HCT116 (cell line): ENCODE data around the gene TMEM186. TPM values are rescaled to one million over a fixed set of nuclear protein-coding genes. Genes with fewer than 3 reads are reported as not detected.

ENCODE experiments used
- ATAC-seq: fragments of 200-7000 bp; cut with Tn5 transposase; 2 replicates; pipeline ENCODE4 v1.9.1; 2020; ENCODE audit warnings: mild to moderate bottlenecking, moderate library complexity
- BruUV-seq: library from RNA; stranded (reverse); fragments of 400-500 nt; replicated peaks from 2 replicates; lab custom pipeline; 2021; lab: Mats Ljungman, UMichigan
- CTCF ChIA-PET: fragments of 300-600 bp; sonication (Branson Sonifier 250); formaldehyde crosslinking; loops from one replicate; lab custom pipeline; 2021; ENCODE audit warnings: antibody characterized with exemption; lab: Charles Lee
- POLR2A ChIA-PET: fragments of 300-600, 350-600 bp; sonication (Branson Sonifier 250); formaldehyde crosslinking; loops from one replicate; lab custom pipeline; 2021; ENCODE audit warnings: antibody characterized with exemption; lab: Charles Lee
- RAD21 ChIA-PET, 2 experiments: fragments of 300-600 bp; sonication (Branson Sonifier 250); formaldehyde crosslinking; loops; one replicate each; lab custom pipeline; 2023; ENCODE audit warnings: low total read pairs in 2 of 2; ENCODE audit not compliant: uncharacterized antibody in 2 of 2, unreplicated experiment in 2 of 2, low non-redundant PET in 1 of 2; lab: Charles Lee
- DNase-seq: peaks from one replicate; pipeline ENCODE4 v3.0.0-alpha.2; 2010; ENCODE audit warnings: low read depth, low spot score
- H2AFZ ChIP-seq: fragments of 200-600 bp; shearing (Covaris generic), sonication (generic); 2 replicates; pipeline ENCODE4 v1.6.1; 2017; ENCODE audit warnings: low read depth, mixed run types, mixed read lengths, antibody characterized with exemption, low read length; ENCODE audit not compliant: poor library complexity, severe bottlenecking
- H3K27ac ChIP-seq: 2 replicates; pipeline ENCODE4 v1.5.1; 2012; ENCODE audit warnings: low read depth, low read length
- H3K27me3 ChIP-seq: fragments of 200-600 bp; sonication (generic); 2 replicates; pipeline ENCODE4 v1.6.1; 2016; ENCODE audit warnings: mixed run types, low read length, mixed read lengths; ENCODE audit not compliant: insufficient read depth
- H3K36me3 ChIP-seq, 2 experiments: fragments of 200-500 bp in 1 of 2; fragments of 200-600 bp in 1 of 2; sonication (Bioruptor generic) in 1 of 2; sonication (generic) in 1 of 2; 2 replicates each; pipeline versions ENCODE4 v1.5.1 to v1.6.1; 2014 to 2016; ENCODE audit warnings: low read length in 2 of 2, inconsistent platforms in 1 of 2, mixed read lengths in 1 of 2, mixed run types in 1 of 2; ENCODE audit not compliant: insufficient read depth in 2 of 2, control insufficient read depth in 1 of 2
- H3K4me1 ChIP-seq, 2 experiments: fragments of 200-600 bp in 1 of 2; sonication (generic) in 1 of 2; 2 replicates each; pipeline versions ENCODE4 v1.5.1 to v1.6.1; 2012 to 2017; ENCODE audit warnings: low read length in 2 of 2, inconsistent platforms in 1 of 2, mild to moderate bottlenecking in 1 of 2, mixed read lengths in 1 of 2, mixed run types in 1 of 2, moderate library complexity in 1 of 2; ENCODE audit not compliant: insufficient read depth in 2 of 2, control insufficient read depth in 1 of 2
- H3K4me2 ChIP-seq: fragments of 200-600 bp; sonication (generic); 2 replicates; pipeline ENCODE4 v1.6.1; 2017; ENCODE audit warnings: mixed run types, low read length, mixed read lengths
- H3K4me3 ChIP-seq, 2 experiments: fragments of 200-600 bp in 1 of 2; sonication (generic) in 1 of 2; replicated peaks in 1 of 2; 2 replicates each; pipeline ENCODE4 v1.5.1; 2011 to 2016; ENCODE audit warnings: low read length in 2 of 2, control low read depth in 1 of 2, low read depth in 1 of 2, mild to moderate bottlenecking in 1 of 2, mixed read lengths in 1 of 2, mixed run types in 1 of 2
- H3K79me2 ChIP-seq: fragments of 200-600 bp; sonication (generic); 2 replicates; pipeline ENCODE4 v1.6.1; 2017; ENCODE audit warnings: mild to moderate bottlenecking, mixed run types, low read length, moderate library complexity, mixed read lengths; ENCODE audit not compliant: insufficient read depth
- H3K9ac ChIP-seq: fragments of 200-600 bp; sonication (generic); 2 replicates; pipeline ENCODE4 v1.6.1; 2016; ENCODE audit warnings: low read length, mixed read lengths
- H3K9me2 ChIP-seq: fragments of 200-600 bp; sonication (generic), shearing (Covaris generic); 2 replicates; pipeline ENCODE4 v1.6.1; 2017; ENCODE audit warnings: mixed run types, mild to moderate bottlenecking, moderate library complexity; ENCODE audit not compliant: insufficient read depth
- H3K9me3 ChIP-seq, 2 experiments: fragments of 200-500 bp in 1 of 2; fragments of 200-600 bp in 1 of 2; sonication (Bioruptor generic) in 1 of 2; sonication (generic) in 1 of 2; 2 replicates each; pipeline ENCODE4 v1.6.1; 2014 to 2017; ENCODE audit warnings: low read length in 2 of 2, mixed read lengths in 2 of 2, inconsistent platforms in 1 of 2, low read depth in 1 of 2, mild to moderate bottlenecking in 1 of 2, mixed run types in 1 of 2, moderate library complexity in 1 of 2; ENCODE audit not compliant: control insufficient read depth in 1 of 2, insufficient read depth in 1 of 2
- H4K20me1 ChIP-seq: fragments of 200-600 bp; sonication (generic), shearing (Covaris generic); 2 replicates; pipeline ENCODE4 v1.6.1; 2017; ENCODE audit warnings: mixed run types, mild to moderate bottlenecking, moderate library complexity; ENCODE audit not compliant: insufficient read depth
- EGR1 ChIP-seq: IDR thresholded peaks from 2 replicates; pipeline ENCODE4 v1.6.1; 2012; ENCODE audit warnings: low read depth
- ELF1 ChIP-seq: IDR thresholded peaks from 2 replicates; pipeline ENCODE4 v1.6.1; 2012; ENCODE audit warnings: low read depth, borderline replicate concordance
- EZH2phosphoT487 ChIP-seq: fragments of 200-600 bp; IDR thresholded peaks from 2 replicates; pipeline ENCODE4 v1.6.1; 2018; ENCODE audit warnings: antibody characterized with exemption, borderline replicate concordance
- JUND ChIP-seq: IDR thresholded peaks from 2 replicates; pipeline ENCODE4 v1.6.1; 2012
- POLR2A ChIP-seq: IDR thresholded peaks from 2 replicates; pipeline ENCODE4 v1.7.0; 2011; ENCODE audit warnings: borderline replicate concordance; ENCODE audit not compliant: insufficient read depth, insufficient read length; ENCODE audit errors: extremely low read depth
- POLR2AphosphoS5 ChIP-seq: IDR thresholded peaks from 2 replicates; pipeline ENCODE4 v1.6.1; 2011; ENCODE audit warnings: mild to moderate bottlenecking, low read depth, low read length, moderate library complexity
- RAD21 ChIP-seq: IDR thresholded peaks from 2 replicates; pipeline ENCODE4 v1.6.1; 2012; ENCODE audit warnings: low read depth, mild to moderate bottlenecking
- SRF ChIP-seq: IDR thresholded peaks from 2 replicates; pipeline ENCODE4 v1.6.1; 2012; ENCODE audit warnings: low read depth
- YY1 ChIP-seq: IDR thresholded peaks from 2 replicates; pipeline ENCODE4 v1.6.1; 2011; ENCODE audit warnings: low read length, low read depth, moderate library complexity, mild to moderate bottlenecking; ENCODE audit not compliant: insufficient replicate concordance; ENCODE audit errors: extremely low read depth
- ZNF274 ChIP-seq: fragments of 200-500 bp; sonication (Bioruptor generic); IDR thresholded peaks from 2 replicates; pipeline ENCODE4 v1.6.1; 2014; ENCODE audit warnings: mild to moderate bottlenecking, low read depth, low read length, inconsistent platforms
- intact Hi-C: fragments of 100-400 bp; cut with micrococcal nuclease; formaldehyde crosslinking; loops from 2 replicates; pipeline ENCODE4 v1.10.0; 2022
- total RNA-seq: library from RNA; stranded (reverse); gene quantifications from one replicate; pipeline ENCODE4 v1.2.1, GENCODE V29; 2021; ENCODE audit not compliant: unreplicated experiment
- TF ChIP-seq, protein P1 (sequence below): IDR thresholded peaks from 2 replicates; pipeline ENCODE4 v1.6.1; 2012
- TF ChIP-seq, protein P2 (sequence below), 3 experiments: fragments of 200-600 bp in 1 of 3; sonication (generic) in 1 of 3; IDR thresholded peaks in 2 of 3; conservative IDR thresholded peaks in 1 of 3; 2 replicates each; pipeline ENCODE4 v1.5.1; 2012 to 2017; ENCODE audit warnings: low read depth in 2 of 3, low read length in 2 of 3, antibody characterized with exemption in 1 of 3, borderline replicate concordance in 1 of 3, control low read depth in 1 of 3, mild to moderate bottlenecking in 1 of 3, mixed read lengths in 1 of 3, mixed run types in 1 of 3, moderate library complexity in 1 of 3; ENCODE audit not compliant: insufficient read depth in 1 of 3
- TF ChIP-seq, protein P3 (sequence below): IDR thresholded peaks from 2 replicates; pipeline ENCODE4 v1.6.1; 2012; ENCODE audit warnings: low read depth

TMEM186 gene
- total RNA-seq, 1 experiment from 2014 or later: 14.0 TPM

DNA sequence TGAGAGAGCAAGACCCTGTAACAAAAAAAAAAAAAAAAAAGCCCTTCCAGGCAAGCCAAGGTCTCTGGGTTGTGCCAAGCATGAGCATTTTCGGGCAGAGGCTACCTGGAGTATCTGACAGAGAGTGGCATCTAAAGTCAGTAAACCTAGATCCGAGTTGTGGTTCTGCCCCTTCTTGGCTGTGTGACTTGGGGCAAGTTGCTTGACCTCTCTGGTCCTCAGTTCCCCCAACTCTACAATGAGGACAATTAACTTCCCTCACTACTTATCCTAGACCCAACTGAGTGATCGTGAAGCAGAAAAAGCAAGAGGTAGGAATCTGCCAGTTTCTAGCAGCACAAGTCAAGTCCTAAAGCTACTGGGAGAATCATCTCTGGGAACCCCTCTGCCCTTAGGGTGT is 34.4 kb downstream of the TMEM186 start:
- CTCF ChIA-PET: no interaction called here
- intact Hi-C loops: no loop called here
- no peaks in the 10 kb centered on the region for H3K36me3 ChIP-seq

More for the DNA sequence above, 34.4 kb downstream of the TMEM186 start:
- H3K9ac ChIP-seq: no peak overlapping the region
- H3K4me3 ChIP-seq: no peak overlapping the region
- ChIA-PET POLR2A (no interaction called here), RAD21 (no interaction called here)
- H4K20me1 ChIP-seq: no peaks in the 10 kb centered on the region
- no peaks in the 10 kb centered on the region for H3K79me2 ChIP-seq
- no peaks in the 10 kb centered on the region for H3K4me1 ChIP-seq
- ATAC-seq (no peak), DNase-seq (no peak)
- H3K9me2 ChIP-seq: no peaks in the 10 kb centered on the region
- H3K27ac ChIP-seq: no peak overlapping the region
- H3K27me3 ChIP-seq: no peaks in the 10 kb centered on the region
- H3K9me3 ChIP-seq: no peaks in the 10 kb centered on the region
- no peak overlapping the region for H2AFZ ChIP-seq
- TF ChIP-seq ELF1 (no peak), YY1 (no peak), POLR2A (no peak), ZNF274 (no peak), SRF (no peak), JUND (no peak), RAD21 (no peak), EZH2phosphoT487 (no peak), EGR1 (no peak), POLR2AphosphoS5 (no peak)
- TF ChIP-seq, protein P1, sequence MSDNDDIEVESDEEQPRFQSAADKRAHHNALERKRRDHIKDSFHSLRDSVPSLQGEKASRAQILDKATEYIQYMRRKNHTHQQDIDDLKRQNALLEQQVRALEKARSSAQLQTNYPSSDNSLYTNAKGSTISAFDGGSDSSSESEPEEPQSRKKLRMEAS: no peak
- TF ChIP-seq, protein P2, sequence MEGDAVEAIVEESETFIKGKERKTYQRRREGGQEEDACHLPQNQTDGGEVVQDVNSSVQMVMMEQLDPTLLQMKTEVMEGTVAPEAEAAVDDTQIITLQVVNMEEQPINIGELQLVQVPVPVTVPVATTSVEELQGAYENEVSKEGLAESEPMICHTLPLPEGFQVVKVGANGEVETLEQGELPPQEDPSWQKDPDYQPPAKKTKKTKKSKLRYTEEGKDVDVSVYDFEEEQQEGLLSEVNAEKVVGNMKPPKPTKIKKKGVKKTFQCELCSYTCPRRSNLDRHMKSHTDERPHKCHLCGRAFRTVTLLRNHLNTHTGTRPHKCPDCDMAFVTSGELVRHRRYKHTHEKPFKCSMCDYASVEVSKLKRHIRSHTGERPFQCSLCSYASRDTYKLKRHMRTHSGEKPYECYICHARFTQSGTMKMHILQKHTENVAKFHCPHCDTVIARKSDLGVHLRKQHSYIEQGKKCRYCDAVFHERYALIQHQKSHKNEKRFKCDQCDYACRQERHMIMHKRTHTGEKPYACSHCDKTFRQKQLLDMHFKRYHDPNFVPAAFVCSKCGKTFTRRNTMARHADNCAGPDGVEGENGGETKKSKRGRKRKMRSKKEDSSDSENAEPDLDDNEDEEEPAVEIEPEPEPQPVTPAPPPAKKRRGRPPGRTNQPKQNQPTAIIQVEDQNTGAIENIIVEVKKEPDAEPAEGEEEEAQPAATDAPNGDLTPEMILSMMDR (IDR thresholded peaks at IDR 0.05 in 2 of 3, conservative IDR thresholded peaks at IDR 0.05 in 1 of 3; ENCODE audit: borderline replicate concordance in 1 of 3, insufficient read depth in 1 of 3, low read depth in 2 of 3, low read length in 2 of 3): no peak
- TF ChIP-seq, protein P3, sequence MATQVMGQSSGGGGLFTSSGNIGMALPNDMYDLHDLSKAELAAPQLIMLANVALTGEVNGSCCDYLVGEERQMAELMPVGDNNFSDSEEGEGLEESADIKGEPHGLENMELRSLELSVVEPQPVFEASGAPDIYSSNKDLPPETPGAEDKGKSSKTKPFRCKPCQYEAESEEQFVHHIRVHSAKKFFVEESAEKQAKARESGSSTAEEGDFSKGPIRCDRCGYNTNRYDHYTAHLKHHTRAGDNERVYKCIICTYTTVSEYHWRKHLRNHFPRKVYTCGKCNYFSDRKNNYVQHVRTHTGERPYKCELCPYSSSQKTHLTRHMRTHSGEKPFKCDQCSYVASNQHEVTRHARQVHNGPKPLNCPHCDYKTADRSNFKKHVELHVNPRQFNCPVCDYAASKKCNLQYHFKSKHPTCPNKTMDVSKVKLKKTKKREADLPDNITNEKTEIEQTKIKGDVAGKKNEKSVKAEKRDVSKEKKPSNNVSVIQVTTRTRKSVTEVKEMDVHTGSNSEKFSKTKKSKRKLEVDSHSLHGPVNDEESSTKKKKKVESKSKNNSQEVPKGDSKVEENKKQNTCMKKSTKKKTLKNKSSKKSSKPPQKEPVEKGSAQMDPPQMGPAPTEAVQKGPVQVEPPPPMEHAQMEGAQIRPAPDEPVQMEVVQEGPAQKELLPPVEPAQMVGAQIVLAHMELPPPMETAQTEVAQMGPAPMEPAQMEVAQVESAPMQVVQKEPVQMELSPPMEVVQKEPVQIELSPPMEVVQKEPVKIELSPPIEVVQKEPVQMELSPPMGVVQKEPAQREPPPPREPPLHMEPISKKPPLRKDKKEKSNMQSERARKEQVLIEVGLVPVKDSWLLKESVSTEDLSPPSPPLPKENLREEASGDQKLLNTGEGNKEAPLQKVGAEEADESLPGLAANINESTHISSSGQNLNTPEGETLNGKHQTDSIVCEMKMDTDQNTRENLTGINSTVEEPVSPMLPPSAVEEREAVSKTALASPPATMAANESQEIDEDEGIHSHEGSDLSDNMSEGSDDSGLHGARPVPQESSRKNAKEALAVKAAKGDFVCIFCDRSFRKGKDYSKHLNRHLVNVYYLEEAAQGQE: no peak
- no TSS peak for BruUV-seq
- H3K4me2 ChIP-seq: no peak overlapping the region
